ENCODE data around the gene JAG1.
A peak's percentile ranks its signal among the peaks of the same experiment; 100 is the strongest.

The JAG1 gene

GRCh38 chr20:10647471-10647870, 26.3 kb downstream of the JAG1 start:
- H3K27ac ChIP-seq = no peak overlapping the region
- TF ChIP-seq CTCF (IDR thresholded peaks at IDR 0.05) = peak; percentile 58
- no peak for TF ChIP-seq ZFX (IDR thresholded peaks at IDR 0.05; ENCODE audit: borderline replicate concordance)

- TF ChIP-seq ZFX (IDR thresholded peaks at IDR 0.05; ENCODE audit: borderline replicate concordance) = no peak
- no peak for TF ChIP-seq CTCF (IDR thresholded peaks at IDR 0.05)
- H3K27ac ChIP-seq = no peak overlapping the region
Observed at GRCh38 chr20:10646886-10647420, 26.8 kb downstream of the JAG1 start.

GRCh38 chr20:10646006-10646405, 27.8 kb downstream of the JAG1 start:
- TF ChIP-seq CTCF (IDR thresholded peaks at IDR 0.05) (no peak), ZFX (IDR thresholded peaks at IDR 0.05; ENCODE audit: borderline replicate concordance) (no peak)
- no peak overlapping the region for H3K27ac ChIP-seq

- TF ChIP-seq ZFX (IDR thresholded peaks at IDR 0.05; ENCODE audit: borderline replicate concordance) = no peak
- no peak for TF ChIP-seq CTCF (IDR thresholded peaks at IDR 0.05)
- H3K27ac ChIP-seq = no peak overlapping the region
Observed at GRCh38 chr20:10645205-10645570, 28.6 kb downstream of the JAG1 start.

- no peak overlapping the region for H3K27ac ChIP-seq
- TF ChIP-seq ZFX (IDR thresholded peaks at IDR 0.05; ENCODE audit: borderline replicate concordance) = no peak
Observed at GRCh38 chr20:10644458-10645204, 29.2 kb downstream of the JAG1 start.

- no peak overlapping the region for H3K27ac ChIP-seq
- TF ChIP-seq CTCF (IDR thresholded peaks at IDR 0.05) (no peak), ZFX (IDR thresholded peaks at IDR 0.05; ENCODE audit: borderline replicate concordance) (no peak)
Observed at GRCh38 chr20:10643560-10643873, 30.3 kb downstream of the JAG1 start.

- no peak for TF ChIP-seq ZFX (IDR thresholded peaks at IDR 0.05; ENCODE audit: borderline replicate concordance)
- TF ChIP-seq CTCF (IDR thresholded peaks at IDR 0.05) = no peak
- no peak overlapping the region for H3K27ac ChIP-seq
Observed at GRCh38 chr20:10642856-10643559, 30.8 kb downstream of the JAG1 start.
